Smooth muscle cell (in vitro differentiated cells): ENCODE results near the gene GPR158. TPM values are rescaled to one million over a fixed set of nuclear protein-coding genes. Genes with fewer than 3 reads are reported as not detected.

ENCODE experiments used
- DNase-seq: peaks from one replicate; lab custom pipeline; 2025; ENCODE audit not compliant: unreplicated experiment; lab: John Stamatoyannopoulos, UW
- H2AFZ ChIP-seq: fragments of 200-600 bp; sonication (generic); 2 replicates; pipeline ENCODE4 v1.6.0; 2016; ENCODE audit warnings: antibody characterized with exemption, low read depth, mild to moderate bottlenecking
- H3F3A ChIP-seq: fragments of 200-600 bp; sonication (generic); 2 replicates; pipeline ENCODE4 v1.6.0; 2017; ENCODE audit warnings: antibody characterized with exemption, low read depth
- H3K27ac ChIP-seq: fragments of 200-600 bp; sonication (generic); 2 replicates; pipeline ENCODE4 v1.5.1; 2016; ENCODE audit warnings: low read depth, mild to moderate bottlenecking
- H3K27me3 ChIP-seq: fragments of 200-600 bp; sonication (generic); 2 replicates; pipeline ENCODE4 v1.6.1; 2016; ENCODE audit warnings: low read depth, mild to moderate bottlenecking
- H3K36me3 ChIP-seq: fragments of 200-600 bp; sonication (generic); 2 replicates; pipeline ENCODE4 v1.5.1; 2016; ENCODE audit warnings: low read depth
- H3K4me1 ChIP-seq: fragments of 200-600 bp; sonication (generic); 2 replicates; pipeline ENCODE4 v1.5.1; 2016; ENCODE audit warnings: low read depth
- H3K4me2 ChIP-seq: fragments of 200-600 bp; sonication (generic); 2 replicates; pipeline ENCODE4 v1.6.0; 2016; ENCODE audit warnings: mild to moderate bottlenecking
- H3K4me3 ChIP-seq: fragments of 200-600 bp; sonication (generic); 2 replicates; pipeline ENCODE4 v1.5.1; 2016; ENCODE audit warnings: mild to moderate bottlenecking
- H3K79me2 ChIP-seq: fragments of 200-600 bp; sonication (generic); 2 replicates; pipeline ENCODE4 v1.6.0; 2016; ENCODE audit warnings: low read depth, mild to moderate bottlenecking
- H3K9ac ChIP-seq: fragments of 200-600 bp; sonication (generic); 2 replicates; pipeline ENCODE4 v1.6.0; 2016; ENCODE audit warnings: low read depth
- H3K9me3 ChIP-seq: fragments of 200-600 bp; sonication (generic); replicated peaks from 2 replicates; pipeline ENCODE4 v1.5.1; 2016; ENCODE audit warnings: low read depth
- H4K20me1 ChIP-seq: fragments of 200-600 bp; sonication (generic); 2 replicates; pipeline ENCODE4 v1.6.0; 2016; ENCODE audit warnings: low read depth
- CTCF ChIP-seq: fragments of 200-600 bp; sonication (generic); IDR thresholded peaks from 2 replicates; pipeline ENCODE4 v1.5.1; 2017; ENCODE audit warnings: borderline replicate concordance, mild to moderate bottlenecking, antibody characterized with exemption; ENCODE audit not compliant: insufficient read depth, poor library complexity, severe bottlenecking
- WGBS: methylation state at CpG from one replicate; pipeline ENCODE4 v1.1.7; 2016; ENCODE audit warnings: low lambda C conversion rate; 5-methylcytosine and 5-hydroxymethylcytosine counted together
- polyA plus RNA-seq: library from polyadenylated mRNA; unstranded; fragments of >200 nt; fragmentation: Nextera tagmentation; extraction: Ambion mirVana; gene quantifications from 2 replicates; pipeline ENCODE4 v1.2.1, GENCODE V29; 2016
- total RNA-seq: library from RNA; depleted of rRNA; stranded (reverse); fragments of >200 nt; gene quantifications from 2 replicates; pipeline ENCODE4 v1.2.3, GENCODE V29; 2014

Gene GPR158
- total and polyA plus RNA-seq, 2 experiments from 2014 or later = 1.5 to 5.5 TPM

- Histone ChIP-seq H4K20me1 (peaks cover 4% of the 10 kb centered on the region), H3K9me3 (no peaks in the 10 kb centered on the region), H2AFZ (no peak overlapping the region), H3K79me2 (no peaks in the 10 kb centered on the region), H3K36me3 (no peaks in the 10 kb centered on the region), H3F3A (no peaks in the 10 kb centered on the region), H3K27me3 (peaks cover 38% of the 10 kb centered on the region), H3K27ac (no peak overlapping the region), H3K9ac (no peak overlapping the region), H3K4me3 (no peak overlapping the region), H3K4me1 (peaks cover 7% of the 10 kb centered on the region), H3K4me2 (no peak overlapping the region)
- WGBS = 75% methylated on average over 1 of the region's 1 CpG
- DNase-seq = no peak
- no peak for TF ChIP-seq CTCF
These were observed 4.2 kb upstream of the GPR158 start for GRCh38 chr10:25170627-25171026.

GRCh38 chr10:25175527-25176420 lies 973 bp downstream of the GPR158 start:
- TF ChIP-seq CTCF = no peak
- Histone ChIP-seq H3K79me2 (no peaks in the 10 kb centered on the region), H3K36me3 (no peaks in the 10 kb centered on the region), H3K4me3 (peak overlapping the region; percentile 68), H3K4me2 (peak overlapping the region; percentile 91), H3K4me1 (peaks cover 19% of the 10 kb centered on the region), H4K20me1 (peaks cover 5% of the 10 kb centered on the region), H3K27me3 (peaks cover 79% of the 10 kb centered on the region), H3K9me3 (no peaks in the 10 kb centered on the region), H3K9ac (no peak overlapping the region), H3F3A (no peaks in the 10 kb centered on the region), H2AFZ (no peak overlapping the region), H3K27ac (no peak overlapping the region)
- WGBS = 2% methylated on average over 64 of the region's 66 CpGs
- peak; percentile 14 for DNase-seq

- H3K27me3 ChIP-seq = peaks cover 75% of the 10 kb centered on the region
- peak; percentile 33 for DNase-seq
- peak overlapping the region; percentile 91 for H3K4me2 ChIP-seq
These were observed 1.7 kb downstream of the GPR158 start for GRCh38 chr10:25176421-25176968.

More at GRCh38 chr10:25176421-25176968, 1.7 kb downstream of the GPR158 start:
- Histone ChIP-seq H3K36me3 (no peaks in the 10 kb centered on the region), H3K9me3 (no peaks in the 10 kb centered on the region), H2AFZ (peak overlapping the region; percentile 55), H4K20me1 (peaks cover 5% of the 10 kb centered on the region), H3K4me3 (peak overlapping the region; percentile 68), H3K4me1 (peaks cover 19% of the 10 kb centered on the region), H3K27ac (no peak overlapping the region), H3F3A (no peaks in the 10 kb centered on the region), H3K79me2 (no peaks in the 10 kb centered on the region), H3K9ac (no peak overlapping the region)
- no peak for TF ChIP-seq CTCF
- WGBS = under 1% methylated on average over 28 of the region's 36 CpGs
